ENCODE data around the gene ZRANB3. TPM values are rescaled to one million over a fixed set of nuclear protein-coding genes. Genes with fewer than 3 reads are reported as not detected.

The ZRANB3 gene
- total RNA-seq, 1 donor from 2014 or later, result 18.6 TPM

DNA sequence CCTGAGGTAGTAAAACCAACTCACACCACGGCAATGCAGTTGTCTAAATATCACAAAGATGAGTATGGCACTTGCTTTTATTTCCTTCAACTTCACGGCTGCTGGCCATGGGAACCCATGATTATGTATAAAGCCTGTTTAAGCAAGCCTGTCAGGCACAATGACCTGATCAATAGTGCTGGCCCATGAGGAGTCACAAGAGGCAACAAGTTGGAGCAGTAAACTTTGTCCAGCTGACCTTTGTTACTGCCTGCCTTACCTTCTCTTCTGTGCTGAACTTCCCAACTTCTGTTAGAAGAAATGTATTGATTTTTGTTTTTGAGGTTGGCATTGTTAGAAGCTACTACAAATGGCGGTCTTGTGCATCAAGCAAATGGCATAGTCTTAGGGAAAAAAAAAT lies 327.1 kb downstream of the ZRANB3 start:
- Mint-ChIP-seq H3K9me3 (ENCODE audit: low read depth) (no peaks in the 10 kb centered on the region), H3K4me3 (ENCODE audit: low read depth) (no peak overlapping the region), H3K36me3 (ENCODE audit: insufficient read depth) (peaks cover 2% of the 10 kb centered on the region), H3K27ac (peak overlapping the region; percentile 24), H3K27me3 (no peaks in the 10 kb centered on the region), H3K4me1 (ENCODE audit: low read depth) (peaks cover 11% of the 10 kb centered on the region)
- DNase-seq (ENCODE audit: low spot score, unreplicated experiment), result no peak
- TF ChIP-seq, protein P1, sequence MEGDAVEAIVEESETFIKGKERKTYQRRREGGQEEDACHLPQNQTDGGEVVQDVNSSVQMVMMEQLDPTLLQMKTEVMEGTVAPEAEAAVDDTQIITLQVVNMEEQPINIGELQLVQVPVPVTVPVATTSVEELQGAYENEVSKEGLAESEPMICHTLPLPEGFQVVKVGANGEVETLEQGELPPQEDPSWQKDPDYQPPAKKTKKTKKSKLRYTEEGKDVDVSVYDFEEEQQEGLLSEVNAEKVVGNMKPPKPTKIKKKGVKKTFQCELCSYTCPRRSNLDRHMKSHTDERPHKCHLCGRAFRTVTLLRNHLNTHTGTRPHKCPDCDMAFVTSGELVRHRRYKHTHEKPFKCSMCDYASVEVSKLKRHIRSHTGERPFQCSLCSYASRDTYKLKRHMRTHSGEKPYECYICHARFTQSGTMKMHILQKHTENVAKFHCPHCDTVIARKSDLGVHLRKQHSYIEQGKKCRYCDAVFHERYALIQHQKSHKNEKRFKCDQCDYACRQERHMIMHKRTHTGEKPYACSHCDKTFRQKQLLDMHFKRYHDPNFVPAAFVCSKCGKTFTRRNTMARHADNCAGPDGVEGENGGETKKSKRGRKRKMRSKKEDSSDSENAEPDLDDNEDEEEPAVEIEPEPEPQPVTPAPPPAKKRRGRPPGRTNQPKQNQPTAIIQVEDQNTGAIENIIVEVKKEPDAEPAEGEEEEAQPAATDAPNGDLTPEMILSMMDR (IDR thresholded peaks at IDR 0.05; ENCODE audit: unreplicated experiment), result no peak

GRCh38 chr2:135202751-135203150 lies 328.3 kb downstream of the ZRANB3 start:
- Mint-ChIP-seq H3K36me3 (ENCODE audit: insufficient read depth) (peaks cover 2% of the 10 kb centered on the region), H3K27ac (no peak overlapping the region)

GRCh38 chr2:135198481-135198880 lies 332.5 kb downstream of the ZRANB3 start:
- no peak for DNase-seq (ENCODE audit: low spot score, unreplicated experiment)
- Mint-ChIP-seq H3K4me1 (ENCODE audit: low read depth) (peaks cover 6% of the 10 kb centered on the region), H3K27ac (no peak overlapping the region), H3K4me3 (ENCODE audit: low read depth) (no peak overlapping the region), H3K27me3 (no peaks in the 10 kb centered on the region), H3K9me3 (ENCODE audit: low read depth) (peaks cover 5% of the 10 kb centered on the region), H3K36me3 (ENCODE audit: insufficient read depth) (peaks cover 6% of the 10 kb centered on the region)
- TF ChIP-seq, protein P1 (IDR thresholded peaks at IDR 0.05; ENCODE audit: unreplicated experiment), result no peak

More at GRCh38 chr2:135202751-135203150, 328.3 kb downstream of the ZRANB3 start:
- Mint-ChIP-seq H3K9me3 (ENCODE audit: low read depth) (no peaks in the 10 kb centered on the region), H3K4me3 (ENCODE audit: low read depth) (no peak overlapping the region), H3K4me1 (ENCODE audit: low read depth) (peaks cover 11% of the 10 kb centered on the region), H3K27me3 (no peaks in the 10 kb centered on the region)
- TF ChIP-seq, protein P1 (IDR thresholded peaks at IDR 0.05; ENCODE audit: unreplicated experiment), result no peak
- no peak for DNase-seq (ENCODE audit: low spot score, unreplicated experiment)

DNA sequence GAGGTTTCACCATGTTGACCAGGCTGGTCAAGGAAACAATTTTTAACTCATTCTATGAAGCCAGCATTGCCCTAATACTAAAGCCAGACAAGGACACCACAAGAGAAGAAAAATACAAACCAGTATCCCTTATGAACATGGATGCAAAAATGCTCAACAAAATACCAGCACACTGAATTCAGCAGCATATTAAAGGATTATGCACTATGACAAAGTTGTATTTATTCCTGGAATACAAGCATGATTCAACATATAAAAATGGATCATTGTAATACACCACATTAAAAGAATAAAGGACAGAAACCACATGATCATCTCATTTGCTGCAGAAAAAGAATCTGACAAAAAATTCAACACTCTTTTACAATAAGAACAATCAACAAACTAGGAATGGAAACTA lies 340.2 kb downstream of the ZRANB3 start:
- TF ChIP-seq, protein P1 (IDR thresholded peaks at IDR 0.05; ENCODE audit: unreplicated experiment), result no peak
- Mint-ChIP-seq H3K27ac (no peak overlapping the region), H3K4me3 (ENCODE audit: low read depth) (no peak overlapping the region), H3K4me1 (ENCODE audit: low read depth) (no peaks in the 10 kb centered on the region), H3K9me3 (ENCODE audit: low read depth) (peaks cover 29% of the 10 kb centered on the region), H3K27me3 (no peaks in the 10 kb centered on the region), H3K36me3 (ENCODE audit: insufficient read depth) (peaks cover 17% of the 10 kb centered on the region)
- DNase-seq (ENCODE audit: low spot score, unreplicated experiment), result no peak

GRCh38 chr2:135189148-135189547 lies 341.9 kb downstream of the ZRANB3 start:
- H3K4me1 Mint-ChIP-seq (ENCODE audit: low read depth), result no peaks in the 10 kb centered on the region
- no peaks in the 10 kb centered on the region for H3K27me3 Mint-ChIP-seq
- no peak overlapping the region for H3K27ac Mint-ChIP-seq
- H3K4me3 Mint-ChIP-seq (ENCODE audit: low read depth), result no peak overlapping the region
- DNase-seq (ENCODE audit: low spot score, unreplicated experiment), result no peak
- TF ChIP-seq, protein P1 (IDR thresholded peaks at IDR 0.05; ENCODE audit: unreplicated experiment), result no peak
- peaks cover 26% of the 10 kb centered on the region for H3K9me3 Mint-ChIP-seq (ENCODE audit: low read depth)
- peaks cover 14% of the 10 kb centered on the region for H3K36me3 Mint-ChIP-seq (ENCODE audit: insufficient read depth)
